Mesendoderm (in vitro differentiated cells): Measurements from ENCODE around the gene IGFBP5.

Experiments used
- DNase-seq: peaks from one replicate; pipeline ENCODE4 v3.0.0; 2013
- H2AK5ac ChIP-seq: 2 replicates; pipeline ENCODE4 v1.6.1; 2013; ENCODE audit warnings: low read length, inconsistent platforms
- H2BK120ac ChIP-seq: 2 replicates; pipeline ENCODE4 v1.6.1; 2013; ENCODE audit warnings: low read depth, mild to moderate bottlenecking, low read length, moderate library complexity, mixed read lengths
- H2BK15ac ChIP-seq: replicated peaks from 2 replicates; pipeline ENCODE4 v1.6.1; 2013; ENCODE audit warnings: low read depth, mild to moderate bottlenecking, moderate library complexity
- H2BK5ac ChIP-seq: 2 replicates; pipeline ENCODE4 v1.6.1; 2013; ENCODE audit warnings: low read length, inconsistent platforms
- H3K18ac ChIP-seq: 2 replicates; pipeline ENCODE4 v1.6.1; 2013; ENCODE audit warnings: mild to moderate bottlenecking, low read length, mixed read lengths
- H3K23ac ChIP-seq: one replicate; pipeline ENCODE4 v1.6.1; 2013; ENCODE audit warnings: low read length
- H3K27ac ChIP-seq: 2 replicates; pipeline ENCODE4 v1.5.1; 2013; ENCODE audit warnings: low read depth, mild to moderate bottlenecking, inconsistent platforms, low read length, moderate library complexity
- H3K27me3 ChIP-seq: 2 replicates; pipeline ENCODE4 v1.6.1; 2013; ENCODE audit warnings: low read length, control low read depth, mild to moderate bottlenecking, inconsistent platforms; ENCODE audit not compliant: insufficient read depth, poor library complexity
- H3K36me3 ChIP-seq: 2 replicates; pipeline ENCODE4 v1.6.1; 2013; ENCODE audit warnings: low read length, inconsistent platforms; ENCODE audit not compliant: control insufficient read depth, insufficient read depth
- H3K4ac ChIP-seq: one replicate; pipeline ENCODE4 v1.6.1; 2013; ENCODE audit warnings: low read depth, mild to moderate bottlenecking, low read length, moderate library complexity
- H3K4me1 ChIP-seq: 2 replicates; pipeline ENCODE4 v1.6.1; 2013; ENCODE audit warnings: low read depth, low read length, inconsistent platforms; ENCODE audit not compliant: control insufficient read depth
- H3K4me2 ChIP-seq: 2 replicates; pipeline ENCODE4 v1.6.1; 2013; ENCODE audit warnings: low read length
- H3K4me3 ChIP-seq: 2 replicates; pipeline ENCODE4 v1.5.1; 2013; ENCODE audit warnings: mild to moderate bottlenecking, low read length
- H3K56ac ChIP-seq: one replicate; pipeline ENCODE4 v1.6.1; 2013; ENCODE audit warnings: low read length
- H3K79me1 ChIP-seq: 2 replicates; pipeline ENCODE4 v1.6.1; 2013; ENCODE audit warnings: low read length, inconsistent platforms
- H3K79me2 ChIP-seq: 2 replicates; pipeline ENCODE4 v1.6.1; 2013; ENCODE audit warnings: mild to moderate bottlenecking, low read length; ENCODE audit not compliant: control insufficient read depth, insufficient read depth
- H3K9ac ChIP-seq: 2 replicates; pipeline ENCODE4 v1.6.1; 2013; ENCODE audit warnings: low read length, inconsistent platforms
- H4K5ac ChIP-seq: one replicate; pipeline ENCODE4 v1.6.1; 2013; ENCODE audit warnings: low read length
- H4K8ac ChIP-seq: one replicate; pipeline ENCODE4 v1.6.1; 2013; ENCODE audit warnings: low read depth, mild to moderate bottlenecking, control low read depth, low read length, moderate library complexity
- WGBS: extraction: QIAGEN DNeasy Blood & Tissue Kit; methylation state at CpG from one replicate; pipeline ENCODE4 v1.1.7; 2013; ENCODE audit warnings: low lambda C conversion rate, missing lambda C conversion rate; ENCODE audit not compliant: insufficient coverage; ENCODE audit errors: extremely low coverage; 5-methylcytosine and 5-hydroxymethylcytosine counted together

The IGFBP5 gene

DNA sequence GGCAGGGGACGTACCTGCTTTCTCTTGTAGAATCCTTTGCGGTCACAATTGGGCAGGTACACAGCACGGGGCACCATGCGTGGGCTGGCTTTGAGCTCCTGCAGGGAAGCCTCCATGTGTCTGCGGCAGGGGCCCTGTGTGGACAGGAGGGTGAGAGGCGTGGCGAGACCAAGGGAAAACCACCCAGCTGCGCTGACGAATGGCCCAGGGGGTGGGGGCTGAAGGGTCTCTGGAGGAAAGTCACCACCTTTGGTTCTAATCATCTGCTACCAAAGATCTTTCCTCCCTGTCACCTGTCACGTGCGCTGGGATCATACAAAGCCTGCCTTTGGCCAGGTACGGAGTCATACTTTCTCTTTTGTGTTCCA is 17.3 kb downstream of the IGFBP5 start:
- Histone ChIP-seq H2BK120ac (no peak overlapping the region), H3K27ac (no peak overlapping the region), H4K5ac (no peak overlapping the region), H3K18ac (no peak overlapping the region), H4K8ac (no peak overlapping the region), H3K4me1 (peaks cover 6% of the 10 kb centered on the region), H3K4me2 (no peak overlapping the region), H3K4me3 (no peak overlapping the region), H3K23ac (no peak overlapping the region), H2AK5ac (no peak overlapping the region), H2BK5ac (no peak overlapping the region), H2BK15ac (no peak overlapping the region), H3K36me3 (no peaks in the 10 kb centered on the region), H3K79me1 (no peaks in the 10 kb centered on the region), H3K4ac (no peak overlapping the region), H3K56ac (no peak overlapping the region), H3K9ac (no peak overlapping the region), H3K79me2 (no peaks in the 10 kb centered on the region), H3K27me3 (no peaks in the 10 kb centered on the region)
- DNase-seq = no peak
- no CpG with 5 or more reads among the region's 12 CpGs for WGBS

DNA sequence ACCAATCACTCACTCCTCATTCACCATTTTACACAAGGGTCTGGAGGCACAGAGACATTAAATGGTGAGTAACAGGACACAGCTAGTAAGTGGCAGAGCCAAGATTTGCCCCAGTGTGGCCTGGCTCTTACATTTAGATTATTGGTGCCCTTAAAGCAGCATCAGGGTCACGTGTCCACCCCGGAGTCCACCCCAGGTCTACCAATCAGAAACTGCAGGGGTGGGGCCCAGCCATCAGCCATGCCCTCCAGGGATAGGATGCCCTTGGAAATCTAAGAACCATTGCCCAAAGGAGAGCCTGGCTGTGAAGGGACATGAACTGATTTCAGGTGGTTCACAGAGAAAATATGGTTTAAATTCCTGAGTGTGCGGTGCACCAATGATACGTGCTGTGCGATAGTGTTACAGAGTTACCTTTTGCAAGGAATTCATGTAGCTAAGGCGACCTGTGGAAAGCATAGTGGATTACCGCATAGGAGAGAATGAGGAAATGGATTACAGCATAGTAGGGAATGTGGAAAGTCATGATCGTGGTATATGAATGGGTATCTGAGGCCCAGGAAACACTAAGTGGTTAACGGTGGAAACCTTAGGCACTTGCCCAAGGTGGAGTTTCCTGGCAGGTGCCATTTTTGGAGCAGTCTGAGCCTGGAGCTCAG is 17.8 kb downstream of the IGFBP5 start:
- DNase-seq = no peak
- H3K79me2 ChIP-seq = no peaks in the 10 kb centered on the region
- H3K23ac ChIP-seq = no peak overlapping the region
- no peak overlapping the region for H3K27ac ChIP-seq
- no peaks in the 10 kb centered on the region for H3K36me3 ChIP-seq
- H3K56ac ChIP-seq = no peak overlapping the region
- H4K5ac ChIP-seq = no peak overlapping the region
- no peak overlapping the region for H2BK15ac ChIP-seq
- H2BK5ac ChIP-seq = no peak overlapping the region
- no peak overlapping the region for H3K4me3 ChIP-seq
- no peak overlapping the region for H3K4me2 ChIP-seq
- H2AK5ac ChIP-seq = no peak overlapping the region
- no peak overlapping the region for H2BK120ac ChIP-seq
- no peak overlapping the region for H4K8ac ChIP-seq
- H3K4me1 ChIP-seq = peaks cover 6% of the 10 kb centered on the region
- no peaks in the 10 kb centered on the region for H3K79me1 ChIP-seq
- no CpG with 5 or more reads among the region's 9 CpGs for WGBS
- no peak overlapping the region for H3K18ac ChIP-seq
- H3K4ac ChIP-seq = no peak overlapping the region
- no peak overlapping the region for H3K9ac ChIP-seq
- no peaks in the 10 kb centered on the region for H3K27me3 ChIP-seq

DNA sequence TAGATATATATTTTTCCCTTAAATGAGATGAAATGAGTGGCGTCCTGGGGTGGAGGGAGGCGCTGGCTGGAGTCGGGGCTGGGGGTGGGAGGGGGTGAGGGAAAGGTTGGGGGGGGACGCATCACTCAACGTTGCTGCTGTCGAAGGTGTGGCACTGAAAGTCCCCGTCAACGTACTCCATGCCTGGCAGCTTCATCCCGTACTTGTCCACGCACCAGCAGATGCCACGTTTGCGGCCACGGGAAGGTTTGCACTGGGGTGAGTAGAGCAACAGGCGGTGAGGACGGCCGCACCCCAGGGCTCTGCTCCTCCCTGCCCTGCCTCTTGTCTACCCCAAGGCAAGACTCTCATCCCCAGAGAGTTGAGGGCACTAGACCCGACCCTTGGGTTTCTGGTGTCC is 18.7 kb downstream of the IGFBP5 start:
- no peaks in the 10 kb centered on the region for H3K36me3 ChIP-seq
- peaks cover 6% of the 10 kb centered on the region for H3K4me1 ChIP-seq
- H3K9ac ChIP-seq = no peak overlapping the region
- H3K27ac ChIP-seq = no peak overlapping the region
- no peaks in the 10 kb centered on the region for H3K79me2 ChIP-seq
- no peak overlapping the region for H3K23ac ChIP-seq
- H3K56ac ChIP-seq = no peak overlapping the region
- H2BK15ac ChIP-seq = no peak overlapping the region
- H2AK5ac ChIP-seq = no peak overlapping the region
- no peak overlapping the region for H3K4me2 ChIP-seq
- no CpG with 5 or more reads among the region's 17 CpGs for WGBS
- H3K18ac ChIP-seq = no peak overlapping the region
- H4K5ac ChIP-seq = no peak overlapping the region
- no peak overlapping the region for H3K4ac ChIP-seq
- DNase-seq = no peak
- no peaks in the 10 kb centered on the region for H3K79me1 ChIP-seq
- H4K8ac ChIP-seq = no peak overlapping the region
- H2BK5ac ChIP-seq = no peak overlapping the region
- H3K4me3 ChIP-seq = no peak overlapping the region
- H2BK120ac ChIP-seq = no peak overlapping the region
- H3K27me3 ChIP-seq = no peaks in the 10 kb centered on the region

DNA sequence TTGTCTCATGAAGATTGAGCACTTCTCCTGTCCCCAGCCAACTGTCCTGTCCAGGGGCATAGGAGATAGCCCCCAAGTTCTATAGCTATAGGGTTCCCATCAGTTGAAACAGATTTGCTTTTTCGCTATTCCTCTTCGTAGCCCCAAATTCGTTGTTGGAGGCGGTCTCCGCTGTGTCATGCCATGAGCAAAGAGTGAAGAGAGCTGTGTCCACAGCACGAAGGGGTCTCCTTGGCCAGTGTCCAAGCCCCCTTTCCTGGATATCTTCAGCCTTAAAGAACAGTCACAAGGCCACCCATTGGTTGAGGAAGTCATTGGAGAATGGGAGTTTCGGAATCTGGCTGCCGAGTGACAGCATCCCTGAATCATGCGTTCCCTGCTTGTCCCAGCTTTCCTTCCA is 21.0 kb downstream of the IGFBP5 start:
- H3K56ac ChIP-seq = peak overlapping the region; percentile 34
- H3K79me1 ChIP-seq = no peaks in the 10 kb centered on the region
- H3K79me2 ChIP-seq = no peaks in the 10 kb centered on the region
- H3K36me3 ChIP-seq = no peaks in the 10 kb centered on the region
- H2BK15ac ChIP-seq = no peak overlapping the region
- no peak overlapping the region for H3K4me2 ChIP-seq
- H3K9ac ChIP-seq = no peak overlapping the region
- H3K18ac ChIP-seq = no peak overlapping the region
- H3K23ac ChIP-seq = no peak overlapping the region
- no peak overlapping the region for H2AK5ac ChIP-seq
- no peak overlapping the region for H2BK5ac ChIP-seq
- no peaks in the 10 kb centered on the region for H3K27me3 ChIP-seq
- no CpG with 5 or more reads among the region's 9 CpGs for WGBS
- H4K5ac ChIP-seq = no peak overlapping the region
- no peak overlapping the region for H3K4me3 ChIP-seq
- no peak overlapping the region for H3K27ac ChIP-seq
- H2BK120ac ChIP-seq = no peak overlapping the region
- H4K8ac ChIP-seq = no peak overlapping the region
- H3K4me1 ChIP-seq = no peaks in the 10 kb centered on the region
- H3K4ac ChIP-seq = no peak overlapping the region
- DNase-seq = no peak

DNA sequence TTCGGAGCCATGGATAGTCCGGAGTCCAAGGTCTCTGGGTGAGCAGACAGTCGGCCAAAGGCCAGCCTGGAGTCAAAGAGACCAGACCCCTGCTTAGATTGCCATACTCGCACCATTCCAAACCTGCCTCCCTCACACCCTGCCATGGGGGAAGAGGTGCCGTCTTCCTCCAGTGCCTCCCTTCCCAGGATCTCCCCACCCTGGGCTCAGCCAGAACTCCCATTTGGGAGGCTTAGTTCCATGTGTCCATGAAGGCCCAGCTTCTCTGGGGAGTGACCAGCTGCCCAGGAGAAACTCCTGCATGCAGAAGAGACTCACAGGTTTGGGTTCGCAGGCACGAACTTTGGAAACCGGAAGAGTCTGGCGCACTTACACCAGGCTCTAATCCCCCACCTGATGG is 21.7 kb downstream of the IGFBP5 start:
- no peak overlapping the region for H2AK5ac ChIP-seq
- H3K4me2 ChIP-seq = no peak overlapping the region
- no peak overlapping the region for H3K4me3 ChIP-seq
- H3K79me2 ChIP-seq = no peaks in the 10 kb centered on the region
- DNase-seq = no peak
- no peak overlapping the region for H2BK120ac ChIP-seq
- no peak overlapping the region for H3K27ac ChIP-seq
- H3K36me3 ChIP-seq = no peaks in the 10 kb centered on the region
- no peak overlapping the region for H3K56ac ChIP-seq
- no peak overlapping the region for H4K8ac ChIP-seq
- H2BK15ac ChIP-seq = no peak overlapping the region
- H3K4me1 ChIP-seq = no peaks in the 10 kb centered on the region
- H3K79me1 ChIP-seq = no peaks in the 10 kb centered on the region
- H3K9ac ChIP-seq = no peak overlapping the region
- H4K5ac ChIP-seq = no peak overlapping the region
- no peak overlapping the region for H3K23ac ChIP-seq
- no peak overlapping the region for H3K4ac ChIP-seq
- no peak overlapping the region for H2BK5ac ChIP-seq
- no peak overlapping the region for H3K18ac ChIP-seq
- no peaks in the 10 kb centered on the region for H3K27me3 ChIP-seq
- WGBS = no CpG with 5 or more reads among the region's 9 CpGs

DNA sequence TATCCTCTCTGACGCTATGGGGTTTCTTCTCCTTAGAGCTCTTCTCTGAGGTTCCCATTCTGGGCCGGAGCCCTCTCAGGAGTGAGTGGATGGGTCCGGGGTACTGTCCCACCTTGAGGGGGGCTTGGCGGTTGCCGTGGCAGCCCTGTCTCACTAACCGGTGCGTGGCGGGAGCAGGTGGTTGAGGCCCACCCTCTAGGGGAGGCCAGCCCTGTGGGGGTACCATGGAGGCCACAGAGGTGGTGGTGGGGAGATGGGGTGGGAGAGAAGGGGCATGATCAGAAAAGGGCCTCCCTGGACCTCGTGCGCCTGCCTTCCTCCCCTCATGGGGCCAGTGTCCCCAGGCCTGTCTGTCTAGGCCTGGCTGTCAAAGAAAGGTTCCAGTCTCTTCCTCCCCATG is 22.3 kb downstream of the IGFBP5 start:
- no peak overlapping the region for H3K4me3 ChIP-seq
- no peaks in the 10 kb centered on the region for H3K79me2 ChIP-seq
- no peak overlapping the region for H2AK5ac ChIP-seq
- no peak overlapping the region for H2BK5ac ChIP-seq
- no peak overlapping the region for H3K23ac ChIP-seq
- no peak for DNase-seq
- no peak overlapping the region for H3K56ac ChIP-seq
- H3K79me1 ChIP-seq = no peaks in the 10 kb centered on the region
- no peak overlapping the region for H3K18ac ChIP-seq
- H3K27ac ChIP-seq = no peak overlapping the region
- H3K4ac ChIP-seq = no peak overlapping the region
- no peak overlapping the region for H2BK15ac ChIP-seq
- no peak overlapping the region for H4K8ac ChIP-seq
- no CpG with 5 or more reads among the region's 10 CpGs for WGBS
- no peak overlapping the region for H3K9ac ChIP-seq
- no peak overlapping the region for H3K4me2 ChIP-seq
- H4K5ac ChIP-seq = no peak overlapping the region
- H3K27me3 ChIP-seq = no peaks in the 10 kb centered on the region
- H3K4me1 ChIP-seq = no peaks in the 10 kb centered on the region
- H3K36me3 ChIP-seq = no peaks in the 10 kb centered on the region
- no peak overlapping the region for H2BK120ac ChIP-seq
